Motor neuron (in vitro differentiated cells): ENCODE data around the gene AMD1. TPM values are rescaled to one million over a fixed set of nuclear protein-coding genes. Genes with fewer than 3 reads are reported as not detected.

Experiments used
- total RNA-seq, 8 experiments: library from RNA; unstranded; fragments of 300-600 nt; gene quantifications; 2 replicates each; pipeline versions ENCODE4 v1.2.3 to v1.2.4, GENCODE V29; 2022

AMD1 gene
- total RNA-seq, 8 experiments from 2014 or later, result 38.0 to 135 (median 48.5) TPM

Other genes with a start within 250 kb of the AMD1 start
- 10 to 100 TPM; 15.2 to 37.0 (median 18.8) TPM for gene CDK19, start 59.3 kb upstream of the AMD1 start, total RNA-seq
- gene GTF3C6, start 83.9 kb downstream of the AMD1 start, total RNA-seq, result 10 to 100 TPM; 43.6 to 93.4 (median 72.1) TPM
- 10 to 100 TPM; 27.2 to 51.5 (median 38.4) TPM for gene RPF2, start 107.3 kb downstream of the AMD1 start, total RNA-seq
- gene SLC16A10, start 212.7 kb downstream of the AMD1 start, total RNA-seq, result 1 to 10 TPM in 5 of 8 experiments, under 1 TPM in 3; 0.20 to 8.5 (median 4.1) TPM